Osteoblast (primary cell): ENCODE measurements around the gene CARD10. TPM values are rescaled to one million over a fixed set of nuclear protein-coding genes. Genes with fewer than 3 reads are reported as not detected.

Source experiments
- DNase-seq: peaks from one replicate; pipeline ENCODE4 v3.0.0; 2011; ENCODE audit warnings: low spot score, mixed read lengths; ENCODE audit not compliant: insufficient read length; ENCODE audit errors: missing footprints
- H2AFZ ChIP-seq: 2 replicates; pipeline ENCODE4 v1.6.0; 2011; ENCODE audit warnings: mild to moderate bottlenecking, low read length
- H3K27ac ChIP-seq: 2 replicates; pipeline ENCODE4 v1.5.1; 2011; ENCODE audit warnings: mild to moderate bottlenecking, low read depth, low read length, moderate library complexity
- H3K27me3 ChIP-seq: 2 replicates; pipeline ENCODE4 v1.6.0; 2012; ENCODE audit warnings: mild to moderate bottlenecking, control low read depth, inconsistent platforms, low read length, moderate library complexity; ENCODE audit not compliant: insufficient read depth
- H3K36me3 ChIP-seq: 2 replicates; pipeline ENCODE4 v1.5.1; 2011; ENCODE audit warnings: mild to moderate bottlenecking, low read length, control low read depth, moderate library complexity; ENCODE audit not compliant: insufficient read depth
- H3K4me1 ChIP-seq: 2 replicates; pipeline ENCODE4 v1.5.1; 2011; ENCODE audit warnings: mild to moderate bottlenecking, low read length, control low read depth, moderate library complexity; ENCODE audit not compliant: insufficient read depth
- H3K4me2 ChIP-seq: 2 replicates; pipeline ENCODE4 v1.6.0; 2011; ENCODE audit warnings: mild to moderate bottlenecking, low read length; ENCODE audit not compliant: insufficient read depth
- H3K4me3 ChIP-seq: fragments of 200-600 bp; sonication (generic); 3 replicates; pipeline ENCODE4 v1.5.1; 2012; ENCODE audit warnings: mild to moderate bottlenecking, low read length, inconsistent platforms; ENCODE audit not compliant: insufficient read depth
- H3K79me2 ChIP-seq: 2 replicates; pipeline ENCODE4 v1.6.0; 2012; ENCODE audit warnings: mild to moderate bottlenecking, low read length, control low read depth, inconsistent platforms; ENCODE audit not compliant: insufficient read depth
- H3K9me3 ChIP-seq: 2 replicates; pipeline ENCODE4 v1.5.1; 2011; ENCODE audit warnings: low read depth, low read length, control low read depth
- H4K20me1 ChIP-seq: 2 replicates; pipeline ENCODE4 v1.6.0; 2012; ENCODE audit warnings: mild to moderate bottlenecking, low read length, control low read depth; ENCODE audit not compliant: insufficient read depth
- total RNA-seq: library from RNA; depleted of rRNA; stranded (reverse); fragments of >200 nt; gene quantifications from 2 replicates; pipeline ENCODE4 v1.2.3, GENCODE V29; 2012
- TF ChIP-seq, protein P1 (sequence below): IDR thresholded peaks from 2 replicates; pipeline ENCODE4 v1.5.1; 2011; ENCODE audit warnings: mild to moderate bottlenecking, low read depth, low read length, moderate library complexity; ENCODE audit errors: extremely low read depth

The CARD10 gene
- total RNA-seq, 1 donor: 11.9 TPM

DNA sequence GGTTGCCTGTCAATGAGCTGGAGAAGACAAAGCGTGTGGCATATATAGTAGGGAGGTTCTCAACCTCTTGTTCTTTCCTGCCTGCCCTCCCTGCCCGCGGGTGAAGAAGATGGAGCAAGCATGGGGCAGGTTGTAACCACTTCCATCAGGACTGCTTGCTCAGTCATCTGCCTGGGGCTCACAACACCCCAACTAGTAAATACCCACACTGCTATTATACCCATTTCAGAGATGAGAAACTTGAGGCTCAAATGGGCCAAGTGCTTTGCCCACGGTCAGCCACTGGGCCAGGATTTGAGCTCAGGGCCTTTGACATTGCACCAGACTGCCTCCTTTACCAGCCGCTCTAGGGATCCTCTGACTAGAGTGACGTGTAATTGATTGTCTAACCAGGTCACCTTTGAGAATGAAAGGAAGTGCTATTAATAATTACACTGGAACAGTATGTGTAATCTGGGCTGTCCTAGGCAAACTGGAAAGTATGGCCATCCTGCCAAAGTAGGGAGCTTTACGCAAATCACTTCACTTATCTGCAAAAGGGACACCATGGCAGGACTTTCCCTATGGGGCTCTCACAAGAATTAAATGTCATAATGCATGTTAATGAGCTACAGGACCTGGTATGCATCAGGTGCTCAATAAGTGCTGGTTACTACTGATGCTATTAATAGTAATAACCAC is 38.2 kb upstream of the CARD10 start:
- Histone ChIP-seq H3K4me1 (peaks cover 23% of the 10 kb centered on the region), H4K20me1 (peaks cover 15% of the 10 kb centered on the region), H3K9me3 (no peaks in the 10 kb centered on the region), H2AFZ (no peak overlapping the region), H3K27me3 (no peaks in the 10 kb centered on the region), H3K4me3 (no peak overlapping the region), H3K36me3 (peaks cover 5% of the 10 kb centered on the region), H3K79me2 (peaks cover 20% of the 10 kb centered on the region), H3K4me2 (no peak overlapping the region), H3K27ac (no peak overlapping the region)
- peak; percentile 71 for DNase-seq
- TF ChIP-seq, protein P1, sequence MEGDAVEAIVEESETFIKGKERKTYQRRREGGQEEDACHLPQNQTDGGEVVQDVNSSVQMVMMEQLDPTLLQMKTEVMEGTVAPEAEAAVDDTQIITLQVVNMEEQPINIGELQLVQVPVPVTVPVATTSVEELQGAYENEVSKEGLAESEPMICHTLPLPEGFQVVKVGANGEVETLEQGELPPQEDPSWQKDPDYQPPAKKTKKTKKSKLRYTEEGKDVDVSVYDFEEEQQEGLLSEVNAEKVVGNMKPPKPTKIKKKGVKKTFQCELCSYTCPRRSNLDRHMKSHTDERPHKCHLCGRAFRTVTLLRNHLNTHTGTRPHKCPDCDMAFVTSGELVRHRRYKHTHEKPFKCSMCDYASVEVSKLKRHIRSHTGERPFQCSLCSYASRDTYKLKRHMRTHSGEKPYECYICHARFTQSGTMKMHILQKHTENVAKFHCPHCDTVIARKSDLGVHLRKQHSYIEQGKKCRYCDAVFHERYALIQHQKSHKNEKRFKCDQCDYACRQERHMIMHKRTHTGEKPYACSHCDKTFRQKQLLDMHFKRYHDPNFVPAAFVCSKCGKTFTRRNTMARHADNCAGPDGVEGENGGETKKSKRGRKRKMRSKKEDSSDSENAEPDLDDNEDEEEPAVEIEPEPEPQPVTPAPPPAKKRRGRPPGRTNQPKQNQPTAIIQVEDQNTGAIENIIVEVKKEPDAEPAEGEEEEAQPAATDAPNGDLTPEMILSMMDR: no peak

DNA sequence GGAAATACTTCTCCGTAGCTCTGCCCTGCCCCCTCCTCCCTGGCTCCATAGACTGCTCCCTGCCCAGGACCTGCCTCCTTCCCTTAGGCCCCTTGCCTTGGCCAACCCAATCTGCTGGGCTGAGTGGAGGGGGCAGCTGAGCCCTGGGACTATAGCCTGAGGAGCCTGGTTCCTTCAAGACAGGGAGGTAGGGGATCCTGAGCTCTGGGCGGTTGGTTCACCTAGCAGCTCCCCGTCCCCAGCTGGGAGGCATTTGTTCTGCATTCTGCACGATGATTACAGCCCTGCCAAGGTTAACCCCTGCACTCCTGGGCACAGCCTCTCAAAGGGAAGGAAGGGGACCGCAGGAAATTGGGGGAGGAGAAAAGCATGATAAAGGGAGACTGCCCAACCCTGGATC is 37.5 kb upstream of the CARD10 start:
- Histone ChIP-seq H3K27ac (no peak overlapping the region), H3K4me3 (no peak overlapping the region)
- TF ChIP-seq, protein P1: no peak

DNA sequence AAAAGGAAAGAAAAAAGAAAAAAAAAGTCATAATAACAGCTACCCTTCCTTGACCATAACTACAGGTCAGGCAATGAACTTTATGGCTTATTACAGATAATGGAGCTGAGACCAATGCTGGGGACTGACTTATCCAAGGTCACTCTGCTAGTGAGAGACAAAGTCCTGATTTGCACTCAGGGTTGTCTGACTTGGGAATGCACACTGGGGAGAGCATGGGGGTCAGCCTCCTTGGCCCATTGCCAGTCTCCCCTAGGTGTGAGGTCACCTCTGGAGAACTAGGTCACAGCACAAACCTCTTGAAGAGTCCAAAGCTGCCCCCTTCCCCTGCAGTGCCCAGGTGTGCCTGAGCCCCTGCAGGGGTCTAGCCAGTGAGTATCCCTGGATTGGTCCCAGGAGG is 35.8 kb upstream of the CARD10 start:
- no peaks in the 10 kb centered on the region for H4K20me1 ChIP-seq
- DNase-seq: peak; percentile 23
- no peak overlapping the region for H3K27ac ChIP-seq
- H3K36me3 ChIP-seq: no peaks in the 10 kb centered on the region
- H3K79me2 ChIP-seq: no peaks in the 10 kb centered on the region
- no peaks in the 10 kb centered on the region for H3K9me3 ChIP-seq
- H3K4me2 ChIP-seq: no peak overlapping the region
- no peak overlapping the region for H2AFZ ChIP-seq
- TF ChIP-seq, protein P1: no peak
- H3K27me3 ChIP-seq: no peaks in the 10 kb centered on the region
- peaks cover 17% of the 10 kb centered on the region for H3K4me1 ChIP-seq
- no peak overlapping the region for H3K4me3 ChIP-seq

More for the DNA sequence above, 37.5 kb upstream of the CARD10 start:
- Histone ChIP-seq H3K9me3 (no peaks in the 10 kb centered on the region), H3K4me1 (peaks cover 18% of the 10 kb centered on the region), H3K27me3 (no peaks in the 10 kb centered on the region), H4K20me1 (peaks cover 8% of the 10 kb centered on the region), H3K36me3 (no peaks in the 10 kb centered on the region), H2AFZ (no peak overlapping the region), H3K79me2 (peaks cover 12% of the 10 kb centered on the region), H3K4me2 (no peak overlapping the region)
- peak; percentile 39 for DNase-seq

DNA sequence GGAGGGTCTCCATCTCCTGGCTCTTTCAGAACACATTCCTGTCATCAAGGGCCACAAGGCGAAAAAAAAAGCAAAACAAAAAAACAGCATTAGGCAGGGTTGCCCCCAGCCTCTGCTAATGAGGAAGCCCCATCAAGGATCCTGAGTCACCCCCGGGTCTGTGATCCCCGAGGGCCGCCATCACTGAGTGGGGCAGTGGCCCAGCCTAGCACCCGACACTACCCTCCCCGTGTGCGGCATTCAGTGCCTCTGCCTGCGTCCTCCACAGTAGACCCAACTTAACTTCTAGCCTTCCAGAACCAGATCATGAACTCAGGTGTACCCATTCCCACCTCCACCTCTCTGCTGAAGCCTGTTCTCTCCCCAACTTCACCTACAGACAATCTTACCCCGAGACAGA is 34.5 kb upstream of the CARD10 start:
- no peaks in the 10 kb centered on the region for H3K9me3 ChIP-seq
- H3K4me2 ChIP-seq: no peak overlapping the region
- H3K27ac ChIP-seq: no peak overlapping the region
- TF ChIP-seq, protein P1: no peak
- no peaks in the 10 kb centered on the region for H3K27me3 ChIP-seq
- no peak overlapping the region for H2AFZ ChIP-seq
- peaks cover 22% of the 10 kb centered on the region for H3K4me1 ChIP-seq
- H4K20me1 ChIP-seq: no peaks in the 10 kb centered on the region
- no peaks in the 10 kb centered on the region for H3K79me2 ChIP-seq
- DNase-seq: peak; percentile 73
- H3K36me3 ChIP-seq: no peaks in the 10 kb centered on the region
- no peak overlapping the region for H3K4me3 ChIP-seq
